ENCODE results near the gene MYLIP. TPM values are rescaled to one million over a fixed set of nuclear protein-coding genes. Genes with fewer than 3 reads are reported as not detected.
A peak's percentile ranks its signal among the peaks of the same experiment; 100 is the strongest.

MYLIP gene
- total RNA-seq, 4 donors from 2014 or later = 33.5 to 61.8 (median 35.3) TPM

- intact Hi-C loops (cut with DNase I) = no loop called here
- Histone ChIP-seq H3K9me3 (no peaks in the 10 kb centered on the region), H3K4me3 (no peak overlapping the region), H3K4me1 (no peaks in the 10 kb centered on the region), H3K27me3 (peaks cover 0 to 12% (median 0%) of the 10 kb centered on the region in 4 donors), H3K27ac (replicated peaks in 1 of 4) (no peak overlapping the region), H3K36me3 (no peaks in the 10 kb centered on the region)
- no peak for TF ChIP-seq EP300 (IDR thresholded peaks at IDR 0.05)
- TF ChIP-seq POLR2A (IDR thresholded peaks at IDR 0.05; ENCODE audit: low read depth) = no peak
- no peak for TF ChIP-seq CTCF (IDR thresholded peaks at IDR 0.05)
- no peak for TF ChIP-seq POLR2AphosphoS5 (IDR thresholded peaks at IDR 0.05)
- WGBS = 94% methylated on average over 4 of the region's 5 CpGs
- DNase-seq (ENCODE audit: extremely low spot score) = no peak
These were observed 36.8 kb downstream of the MYLIP start for GRCh38 chr6:16165641-16166040.

- Histone ChIP-seq H3K27me3 (peaks cover 0 to 12% (median 0%) of the 10 kb centered on the region in 4 donors), H3K36me3 (no peaks in the 10 kb centered on the region), H3K4me3 (no peak overlapping the region), H3K4me1 (no peaks in the 10 kb centered on the region), H3K9me3 (no peaks in the 10 kb centered on the region), H3K27ac (replicated peaks in 1 of 4) (no peak overlapping the region)
- intact Hi-C loops (cut with DNase I) = no loop called here
- 62% methylated on average over 4 of the region's 4 CpGs for WGBS
- DNase-seq (ENCODE audit: extremely low spot score) = no peak
- TF ChIP-seq CTCF (IDR thresholded peaks at IDR 0.05) = no peak
- no peak for TF ChIP-seq POLR2AphosphoS5 (IDR thresholded peaks at IDR 0.05)
These were observed 38.2 kb downstream of the MYLIP start for GRCh38 chr6:16166871-16167608.

GRCh38 chr6:16168121-16168520 is 39.2 kb downstream of the MYLIP start:
- Histone ChIP-seq H3K9me3 (no peaks in the 10 kb centered on the region), H3K27me3 (peaks cover 0 to 12% (median 0%) of the 10 kb centered on the region in 4 donors), H3K36me3 (no peaks in the 10 kb centered on the region), H3K4me1 (no peaks in the 10 kb centered on the region), H3K4me3 (no peak overlapping the region), H3K27ac (replicated peaks in 1 of 4) (no peak overlapping the region)
- intact Hi-C loops (cut with DNase I) = no loop called here
- TF ChIP-seq POLR2AphosphoS5 (IDR thresholded peaks at IDR 0.05) (no peak), EP300 (IDR thresholded peaks at IDR 0.05) (no peak), CTCF (IDR thresholded peaks at IDR 0.05) (no peak), POLR2A (IDR thresholded peaks at IDR 0.05; ENCODE audit: low read depth) (no peak)
- 78% methylated on average over 5 of the region's 5 CpGs for WGBS
- DNase-seq (ENCODE audit: extremely low spot score) = no peak

GRCh38 chr6:16168858-16169257 is 40.0 kb downstream of the MYLIP start:
- WGBS = 76% methylated on average over 3 of the region's 3 CpGs
- H3K27ac ChIP-seq (replicated peaks in 1 of 4) = no peak overlapping the region
- no peaks in the 10 kb centered on the region for H3K36me3 ChIP-seq
- H3K4me3 ChIP-seq = no peak overlapping the region
- H3K4me1 ChIP-seq = no peaks in the 10 kb centered on the region
- no peaks in the 10 kb centered on the region for H3K9me3 ChIP-seq
- no peak for TF ChIP-seq POLR2A (IDR thresholded peaks at IDR 0.05; ENCODE audit: low read depth)
- peak; percentile 31 to 37 (median 33) for TF ChIP-seq CTCF (IDR thresholded peaks at IDR 0.05)
- peaks cover 0 to 12% (median 0%) of the 10 kb centered on the region in 4 donors for H3K27me3 ChIP-seq
- intact Hi-C loops (cut with DNase I) = no loop called here
- DNase-seq (ENCODE audit: extremely low spot score) = no peak

- TF ChIP-seq CTCF (IDR thresholded peaks at IDR 0.05) = no peak
- no peak for TF ChIP-seq POLR2AphosphoS5 (IDR thresholded peaks at IDR 0.05)
- no peak for TF ChIP-seq EP300 (IDR thresholded peaks at IDR 0.05)
- TF ChIP-seq POLR2A (IDR thresholded peaks at IDR 0.05; ENCODE audit: low read depth) = no peak
- intact Hi-C loops (cut with DNase I) = no loop called here
- Histone ChIP-seq H3K27me3 (no peaks in the 10 kb centered on the region), H3K36me3 (no peaks in the 10 kb centered on the region), H3K4me3 (no peak overlapping the region), H3K9me3 (no peaks in the 10 kb centered on the region), H3K27ac (replicated peaks in 1 of 4) (no peak overlapping the region), H3K4me1 (no peaks in the 10 kb centered on the region)
- no peak for DNase-seq (ENCODE audit: extremely low spot score)
- WGBS = 91% methylated on average over 2 of the region's 2 CpGs
These were observed 42.5 kb downstream of the MYLIP start for GRCh38 chr6:16171400-16171799.
